ENCODE data around the gene NT5E. TPM values are rescaled to one million over a fixed set of nuclear protein-coding genes. Genes with fewer than 3 reads are reported as not detected.

Gene NT5E
- total RNA-seq, 1 experiment from 2014 or later: 15.8 TPM

DNA sequence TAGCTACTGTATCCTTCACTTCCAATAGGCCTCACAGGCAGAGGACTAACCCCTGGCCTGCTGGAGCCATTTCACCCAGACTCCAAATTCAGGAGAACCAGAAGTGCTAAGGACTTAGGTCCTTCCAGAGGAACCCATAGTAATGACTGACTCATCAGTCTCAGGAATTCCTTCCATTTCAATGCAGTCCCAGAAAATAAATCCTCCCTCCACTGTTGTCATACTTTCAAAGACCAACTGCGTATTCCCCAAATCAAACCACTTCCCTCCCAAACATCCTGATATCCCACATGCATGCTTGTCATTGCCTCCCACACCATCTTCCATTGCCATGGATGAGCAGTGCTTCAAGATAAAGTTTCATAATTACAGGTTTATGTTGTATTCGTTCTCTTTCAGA is 31.8 kb upstream of the NT5E start:
- peak; percentile 37 for DNase-seq
- Histone ChIP-seq H2AFZ (ENCODE audit: low read length) (no peak overlapping the region), H3K4me1 (ENCODE audit: insufficient read depth, low read length) (peaks cover 11% of the 10 kb centered on the region), H4K20me1 (ENCODE audit: low read length) (no peaks in the 10 kb centered on the region), H3K9me2 (replicated peaks; ENCODE audit: low read length) (no peaks in the 10 kb centered on the region), H3K79me2 (ENCODE audit: low read length) (no peaks in the 10 kb centered on the region), H3K9me3 (ENCODE audit: low read length) (no peaks in the 10 kb centered on the region), H3K27me3 (ENCODE audit: low read length) (no peaks in the 10 kb centered on the region), H3F3A (ENCODE audit: low read length, unreplicated experiment) (no peaks in the 10 kb centered on the region), H3K27ac (ENCODE audit: low read length) (no peak overlapping the region), H3K9ac (ENCODE audit: low read length) (no peak overlapping the region), H3K36me3 (ENCODE audit: low read depth, low read length) (no peaks in the 10 kb centered on the region), H3K4me2 (ENCODE audit: low read length) (0 out of 2 replicates have a peak overlapping the region, but pooled peaks have one; percentile 10), H3K4me3 (ENCODE audit: low read length) (no peak overlapping the region)
- intact Hi-C loops (cut with micrococcal nuclease): no loop called here
- POLR2A ChIA-PET (ENCODE audit: unreplicated experiment): no interaction called here
- CTCF ChIA-PET: no interaction called here
- ATAC-seq: no peak
- TF ChIP-seq, protein P1, sequence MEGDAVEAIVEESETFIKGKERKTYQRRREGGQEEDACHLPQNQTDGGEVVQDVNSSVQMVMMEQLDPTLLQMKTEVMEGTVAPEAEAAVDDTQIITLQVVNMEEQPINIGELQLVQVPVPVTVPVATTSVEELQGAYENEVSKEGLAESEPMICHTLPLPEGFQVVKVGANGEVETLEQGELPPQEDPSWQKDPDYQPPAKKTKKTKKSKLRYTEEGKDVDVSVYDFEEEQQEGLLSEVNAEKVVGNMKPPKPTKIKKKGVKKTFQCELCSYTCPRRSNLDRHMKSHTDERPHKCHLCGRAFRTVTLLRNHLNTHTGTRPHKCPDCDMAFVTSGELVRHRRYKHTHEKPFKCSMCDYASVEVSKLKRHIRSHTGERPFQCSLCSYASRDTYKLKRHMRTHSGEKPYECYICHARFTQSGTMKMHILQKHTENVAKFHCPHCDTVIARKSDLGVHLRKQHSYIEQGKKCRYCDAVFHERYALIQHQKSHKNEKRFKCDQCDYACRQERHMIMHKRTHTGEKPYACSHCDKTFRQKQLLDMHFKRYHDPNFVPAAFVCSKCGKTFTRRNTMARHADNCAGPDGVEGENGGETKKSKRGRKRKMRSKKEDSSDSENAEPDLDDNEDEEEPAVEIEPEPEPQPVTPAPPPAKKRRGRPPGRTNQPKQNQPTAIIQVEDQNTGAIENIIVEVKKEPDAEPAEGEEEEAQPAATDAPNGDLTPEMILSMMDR (conservative IDR thresholded peaks at IDR 0.05; ENCODE audit: low read depth, low read length): no peak
- TF ChIP-seq EZH2phosphoT487 (IDR thresholded peaks at IDR 0.05; ENCODE audit: borderline replicate concordance, low read length) (no peak), EZH2 (IDR thresholded peaks at IDR 0.05; ENCODE audit: low read length, unreplicated experiment) (no peak)
- no TSS peak for BruUV-seq (replicated peaks)

DNA sequence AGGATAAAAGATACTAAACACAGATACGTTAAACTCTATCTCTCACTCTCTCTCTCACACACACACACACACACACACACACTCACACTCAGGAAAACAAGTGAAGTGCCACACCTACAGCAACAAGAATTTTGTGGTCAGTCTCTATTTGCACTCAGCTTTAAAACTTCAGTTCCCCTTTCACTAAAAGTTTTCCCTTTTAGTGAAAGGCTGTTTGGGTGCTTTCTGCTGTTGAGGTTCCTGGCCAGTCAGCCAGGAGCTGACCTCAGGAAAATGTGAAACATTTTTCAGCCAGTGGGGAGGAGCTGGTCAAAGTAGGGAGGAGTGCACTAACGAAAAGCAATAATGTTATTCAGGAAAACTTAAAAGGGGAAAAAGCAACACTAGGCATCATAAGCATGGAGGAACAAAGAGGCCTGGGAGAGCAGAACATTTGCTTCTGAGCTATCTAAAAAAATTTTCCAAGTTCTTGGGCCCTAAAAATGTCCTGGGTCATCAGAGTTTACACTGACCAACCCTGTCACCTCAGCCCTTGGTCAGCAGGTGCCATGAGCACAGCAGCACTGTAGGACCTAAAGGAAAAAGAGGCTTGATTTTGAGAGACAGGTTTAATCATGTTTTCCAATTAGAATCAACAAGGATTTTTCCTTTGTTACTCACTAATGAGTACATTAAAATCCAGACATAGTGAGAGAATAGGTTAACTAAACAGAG is 30.7 kb upstream of the NT5E start:
- no peak overlapping the region for H2AFZ ChIP-seq (ENCODE audit: low read length)
- H3K9me3 ChIP-seq (ENCODE audit: low read length): no peaks in the 10 kb centered on the region
- DNase-seq (no peak), ATAC-seq (no peak; the same call in 1 of the 2 replicates)
- no peak for TF ChIP-seq EZH2 (IDR thresholded peaks at IDR 0.05; ENCODE audit: low read length, unreplicated experiment)
- TF ChIP-seq, protein P1 (conservative IDR thresholded peaks at IDR 0.05; ENCODE audit: low read depth, low read length): no peak
- TF ChIP-seq EZH2phosphoT487 (IDR thresholded peaks at IDR 0.05; ENCODE audit: borderline replicate concordance, low read length): no peak
- H3K27me3 ChIP-seq (ENCODE audit: low read length): no peaks in the 10 kb centered on the region
- no TSS peak for BruUV-seq (replicated peaks)
- no peak overlapping the region for H3K4me3 ChIP-seq (ENCODE audit: low read length)
- no peaks in the 10 kb centered on the region for H4K20me1 ChIP-seq (ENCODE audit: low read length)
- H3K4me1 ChIP-seq (ENCODE audit: insufficient read depth, low read length): peaks cover 11% of the 10 kb centered on the region
- intact Hi-C loops (cut with micrococcal nuclease): no loop called here
- no peaks in the 10 kb centered on the region for H3K9me2 ChIP-seq (replicated peaks; ENCODE audit: low read length)
- H3K79me2 ChIP-seq (ENCODE audit: low read length): no peaks in the 10 kb centered on the region
- CTCF ChIA-PET: no interaction called here
- no peaks in the 10 kb centered on the region for H3K36me3 ChIP-seq (ENCODE audit: low read depth, low read length)
- POLR2A ChIA-PET (ENCODE audit: unreplicated experiment): no interaction called here
- no peak overlapping the region for H3K4me2 ChIP-seq (ENCODE audit: low read length)
- no peaks in the 10 kb centered on the region for H3F3A ChIP-seq (ENCODE audit: low read length, unreplicated experiment)
- H3K9ac ChIP-seq (ENCODE audit: low read length): no peak overlapping the region
- H3K27ac ChIP-seq (ENCODE audit: low read length): no peak overlapping the region

DNA sequence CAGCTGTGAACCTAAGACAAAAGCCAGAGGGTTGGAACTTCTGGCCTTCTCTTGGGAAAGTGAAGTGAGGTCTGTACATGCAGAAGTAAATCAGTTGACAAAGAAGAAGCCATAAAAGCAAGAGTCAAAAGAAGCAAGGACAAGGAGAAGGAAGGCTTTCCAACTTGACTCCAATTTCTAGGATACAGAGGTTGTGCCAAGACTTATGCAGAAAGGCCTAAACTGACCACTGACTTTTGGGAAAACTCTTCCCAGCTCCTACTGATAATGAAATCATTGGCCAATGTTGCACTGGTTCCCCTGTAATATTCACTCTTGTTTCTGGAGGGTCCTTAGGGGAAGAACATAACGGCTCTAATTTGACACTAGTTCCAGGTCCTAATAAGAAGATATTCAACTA is 29.3 kb upstream of the NT5E start:
- H3F3A ChIP-seq (ENCODE audit: low read length, unreplicated experiment): no peaks in the 10 kb centered on the region
- H3K9ac ChIP-seq (ENCODE audit: low read length): no peak overlapping the region
- intact Hi-C loops (cut with micrococcal nuclease): no loop called here
- no peaks in the 10 kb centered on the region for H3K79me2 ChIP-seq (ENCODE audit: low read length)
- POLR2A ChIA-PET (ENCODE audit: unreplicated experiment): no interaction called here
- TF ChIP-seq, protein P1 (conservative IDR thresholded peaks at IDR 0.05; ENCODE audit: low read depth, low read length): no peak
- no peak for TF ChIP-seq EZH2phosphoT487 (IDR thresholded peaks at IDR 0.05; ENCODE audit: borderline replicate concordance, low read length)
- TF ChIP-seq EZH2 (IDR thresholded peaks at IDR 0.05; ENCODE audit: low read length, unreplicated experiment): no peak
- H3K4me1 ChIP-seq (ENCODE audit: insufficient read depth, low read length): peaks cover 11% of the 10 kb centered on the region
- no peaks in the 10 kb centered on the region for H3K9me3 ChIP-seq (ENCODE audit: low read length)
- CTCF ChIA-PET: no interaction called here
- DNase-seq (no peak), ATAC-seq (no peak)
- H3K9me2 ChIP-seq (replicated peaks; ENCODE audit: low read length): no peaks in the 10 kb centered on the region
- no peak overlapping the region for H2AFZ ChIP-seq (ENCODE audit: low read length)
- H3K4me2 ChIP-seq (ENCODE audit: low read length): no peak overlapping the region
- no peaks in the 10 kb centered on the region for H3K36me3 ChIP-seq (ENCODE audit: low read depth, low read length)
- H3K4me3 ChIP-seq (ENCODE audit: low read length): no peak overlapping the region
- H3K27me3 ChIP-seq (ENCODE audit: low read length): no peaks in the 10 kb centered on the region
- no TSS peak for BruUV-seq (replicated peaks)
- no peaks in the 10 kb centered on the region for H4K20me1 ChIP-seq (ENCODE audit: low read length)
- no peak overlapping the region for H3K27ac ChIP-seq (ENCODE audit: low read length)
